Upper lobe of right lung (tissue), 1 donor: ENCODE data around the gene DOP1B. TPM values are rescaled to one million over a fixed set of nuclear protein-coding genes. Genes with fewer than 3 reads are reported as not detected.

Source experiments
- ATAC-seq: fragments of 200-7000 bp; cut with Tn5 transposase; one replicate; pipeline ENCODE4 v1.9.1; 2020; ENCODE audit warnings: mild to moderate bottlenecking, moderate library complexity
- DNase-seq: peaks from one replicate; pipeline ENCODE4 v3.0.0-alpha.2; 2020
- H3K27ac ChIP-seq: fragments of 200-600 bp; one replicate; pipeline ENCODE4 v1.8.0; 2022
- H3K27me3 ChIP-seq: fragments of 200-600 bp; one replicate; pipeline ENCODE4 v1.8.0; 2022; ENCODE audit warnings: mild to moderate bottlenecking
- H3K36me3 ChIP-seq: fragments of 200-600 bp; one replicate; pipeline ENCODE4 v1.8.0; 2022
- H3K4me1 ChIP-seq: fragments of 200-600 bp; one replicate; pipeline ENCODE4 v1.8.0; 2022
- H3K4me3 ChIP-seq: fragments of 200-600 bp; one replicate; pipeline ENCODE4 v1.8.0; 2022; ENCODE audit warnings: mild to moderate bottlenecking
- H3K9me3 ChIP-seq: fragments of 200-600 bp; one replicate; pipeline ENCODE4 v1.8.0; 2022
- intact Hi-C: fragments of 100-400 bp; cut with DNase I; formaldehyde crosslinking; loops from one replicate; pipeline ENCODE4 v1.11.0; 2022
- total RNA-seq: library from RNA; stranded (reverse); fragmentation: NEBNext Ultra II Directional; extraction: Animal tissue kit (Norgen Biotek cat#: 25700); gene quantifications from one replicate; pipeline ENCODE4 v1.2.1, GENCODE V29; 2021
- TF ChIP-seq, protein P1 (sequence below): fragments of 200-600 bp; IDR thresholded peaks from one replicate; pipeline ENCODE4 v1.8.0; 2022; ENCODE audit warnings: antibody characterized with exemption
- donor health status: DM: no; HTN: yes; CAD: no; lungs with severe emphysema.

The DOP1B gene
- total RNA-seq, 1 donor from 2014 or later, result 19.0 TPM

DNA sequence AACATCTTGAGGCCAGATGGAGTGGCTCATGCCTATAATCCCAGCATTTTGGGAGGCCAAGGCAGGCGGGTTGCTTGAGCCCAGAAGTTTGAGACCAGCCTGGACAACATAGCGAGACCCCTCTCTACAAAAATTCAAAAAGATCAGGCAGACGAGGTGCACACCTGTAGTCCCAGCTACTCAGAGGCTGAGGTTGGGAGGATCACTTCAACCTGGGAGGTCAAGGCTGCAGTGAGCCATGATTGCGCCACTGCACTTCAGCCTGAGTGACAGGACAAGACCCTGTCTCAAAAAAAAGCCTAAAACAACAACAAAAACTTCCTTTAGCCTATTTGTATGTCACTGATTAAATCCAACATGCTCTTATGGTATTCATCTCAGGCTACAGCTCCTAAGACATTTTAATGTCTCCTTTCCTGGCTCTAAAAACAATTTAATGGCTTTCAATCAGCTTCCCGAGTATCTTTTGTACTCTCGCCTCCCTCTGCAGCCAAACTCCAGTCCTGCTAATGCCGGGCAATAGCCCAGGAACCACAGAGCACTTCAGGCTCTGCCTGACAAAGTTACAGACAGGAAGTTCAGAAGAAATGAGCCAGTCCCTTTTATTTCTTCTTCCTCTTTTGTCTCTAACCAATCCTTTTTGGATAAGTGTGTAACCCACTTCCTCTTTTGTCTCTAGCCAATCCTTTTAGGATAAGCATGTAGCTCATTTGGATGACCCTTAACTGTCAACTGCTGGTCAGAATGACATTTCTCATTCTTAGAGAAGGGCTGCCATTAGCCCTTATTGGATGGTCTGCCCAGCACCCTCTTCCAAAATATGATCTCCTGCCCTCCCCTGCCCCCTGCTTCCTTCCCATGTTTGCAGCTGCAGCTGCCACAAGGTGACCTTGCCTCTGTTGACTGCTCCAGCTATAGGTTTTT, 6.6 kb upstream of the DOP1B start:
- H3K4me3 ChIP-seq, result no peak overlapping the region
- ATAC-seq (peak; percentile 92), DNase-seq (peak; percentile 77)
- no peaks in the 10 kb centered on the region for H3K36me3 ChIP-seq
- peaks cover 18% of the 10 kb centered on the region for H3K4me1 ChIP-seq
- intact Hi-C loops, result loop anchor here (10.0 kb wide), 1 partner anchor 175 kb away; the partner anchor contains the start of gene MORC3
- H3K9me3 ChIP-seq, result no peaks in the 10 kb centered on the region
- TF ChIP-seq, protein P1, sequence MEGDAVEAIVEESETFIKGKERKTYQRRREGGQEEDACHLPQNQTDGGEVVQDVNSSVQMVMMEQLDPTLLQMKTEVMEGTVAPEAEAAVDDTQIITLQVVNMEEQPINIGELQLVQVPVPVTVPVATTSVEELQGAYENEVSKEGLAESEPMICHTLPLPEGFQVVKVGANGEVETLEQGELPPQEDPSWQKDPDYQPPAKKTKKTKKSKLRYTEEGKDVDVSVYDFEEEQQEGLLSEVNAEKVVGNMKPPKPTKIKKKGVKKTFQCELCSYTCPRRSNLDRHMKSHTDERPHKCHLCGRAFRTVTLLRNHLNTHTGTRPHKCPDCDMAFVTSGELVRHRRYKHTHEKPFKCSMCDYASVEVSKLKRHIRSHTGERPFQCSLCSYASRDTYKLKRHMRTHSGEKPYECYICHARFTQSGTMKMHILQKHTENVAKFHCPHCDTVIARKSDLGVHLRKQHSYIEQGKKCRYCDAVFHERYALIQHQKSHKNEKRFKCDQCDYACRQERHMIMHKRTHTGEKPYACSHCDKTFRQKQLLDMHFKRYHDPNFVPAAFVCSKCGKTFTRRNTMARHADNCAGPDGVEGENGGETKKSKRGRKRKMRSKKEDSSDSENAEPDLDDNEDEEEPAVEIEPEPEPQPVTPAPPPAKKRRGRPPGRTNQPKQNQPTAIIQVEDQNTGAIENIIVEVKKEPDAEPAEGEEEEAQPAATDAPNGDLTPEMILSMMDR, result no peak
- no peaks in the 10 kb centered on the region for H3K27me3 ChIP-seq
- peak overlapping the region; percentile 62 for H3K27ac ChIP-seq

DNA sequence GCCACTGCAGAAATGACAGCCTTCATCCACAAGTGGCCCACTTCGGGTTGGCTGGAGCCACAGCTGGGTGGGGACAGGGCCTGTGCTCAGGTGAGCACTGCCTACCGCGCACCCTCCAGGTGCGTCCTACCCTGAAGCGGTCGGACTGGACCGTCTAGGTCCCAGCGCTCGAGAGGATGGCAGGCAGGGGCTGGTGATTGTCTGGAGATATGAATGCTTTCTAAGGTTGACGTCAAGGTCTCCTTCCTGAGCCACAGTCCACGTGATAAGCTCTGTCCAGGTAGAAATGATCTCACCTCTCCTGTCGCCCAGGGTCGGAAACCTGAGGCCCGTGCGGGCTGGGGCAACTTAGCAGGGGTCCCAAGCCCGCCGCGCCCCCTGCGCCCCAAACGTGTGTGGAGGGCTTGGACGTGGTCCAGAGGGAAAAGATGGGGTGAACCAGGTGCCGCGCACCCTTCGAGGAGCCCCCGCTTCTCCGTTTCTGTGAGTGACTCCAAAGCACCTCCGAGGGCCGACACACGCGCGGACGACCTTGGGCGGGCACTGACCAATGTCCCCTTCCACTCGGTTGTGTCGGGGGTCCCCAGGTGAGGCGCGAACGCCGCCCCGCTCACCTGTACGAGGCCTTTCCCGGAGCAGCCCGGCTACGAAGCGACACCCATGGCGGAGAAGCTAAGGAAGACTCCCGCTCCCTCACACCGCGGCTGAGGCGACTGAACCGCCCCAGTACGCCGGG, 853 bp upstream of the DOP1B start:
- Histone ChIP-seq H3K4me3 (peak overlapping the region; percentile 75), H3K9me3 (no peaks in the 10 kb centered on the region), H3K27ac (peak overlapping the region; percentile 87), H3K36me3 (no peaks in the 10 kb centered on the region), H3K27me3 (no peaks in the 10 kb centered on the region), H3K4me1 (peaks cover 18% of the 10 kb centered on the region)
- intact Hi-C loops, result no loop called here
- ATAC-seq (peak; percentile 58), DNase-seq (peak; percentile 90)
- TF ChIP-seq, protein P1, result no peak

DNA sequence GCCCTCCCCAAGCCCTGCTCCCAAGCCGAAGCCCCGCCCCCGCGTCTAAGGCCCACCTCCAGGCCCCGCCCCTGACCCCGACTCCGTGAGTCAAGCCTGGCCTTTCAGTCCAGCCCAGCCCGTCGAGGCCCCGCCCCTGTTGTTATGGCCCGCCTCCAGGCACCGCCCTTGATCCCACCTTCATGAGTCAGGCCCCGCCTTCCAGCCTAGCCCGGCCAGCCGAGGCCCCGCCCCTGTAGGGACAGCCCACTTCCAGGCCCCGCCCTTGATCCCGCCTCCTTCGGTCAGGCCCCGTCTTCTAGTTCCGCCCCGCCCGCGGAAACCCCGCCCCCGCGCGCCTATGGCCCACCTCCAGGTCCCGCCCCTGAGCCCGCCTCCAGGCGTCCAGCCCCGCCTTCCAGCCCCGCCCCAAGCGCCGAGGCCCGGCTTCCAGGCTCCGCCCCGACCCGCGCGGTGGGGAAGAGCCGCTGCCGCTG, 247 bp upstream of the DOP1B start:
- ATAC-seq, result peak; percentile 94
- intact Hi-C loops, result no loop called here
- Histone ChIP-seq H3K27me3 (no peaks in the 10 kb centered on the region), H3K27ac (peak overlapping the region; percentile 87), H3K4me1 (peaks cover 16% of the 10 kb centered on the region), H3K36me3 (no peaks in the 10 kb centered on the region), H3K4me3 (peak overlapping the region; percentile 93), H3K9me3 (no peaks in the 10 kb centered on the region)
- TF ChIP-seq, protein P1, result no peak
- peak; percentile 100 for DNase-seq

DNA sequence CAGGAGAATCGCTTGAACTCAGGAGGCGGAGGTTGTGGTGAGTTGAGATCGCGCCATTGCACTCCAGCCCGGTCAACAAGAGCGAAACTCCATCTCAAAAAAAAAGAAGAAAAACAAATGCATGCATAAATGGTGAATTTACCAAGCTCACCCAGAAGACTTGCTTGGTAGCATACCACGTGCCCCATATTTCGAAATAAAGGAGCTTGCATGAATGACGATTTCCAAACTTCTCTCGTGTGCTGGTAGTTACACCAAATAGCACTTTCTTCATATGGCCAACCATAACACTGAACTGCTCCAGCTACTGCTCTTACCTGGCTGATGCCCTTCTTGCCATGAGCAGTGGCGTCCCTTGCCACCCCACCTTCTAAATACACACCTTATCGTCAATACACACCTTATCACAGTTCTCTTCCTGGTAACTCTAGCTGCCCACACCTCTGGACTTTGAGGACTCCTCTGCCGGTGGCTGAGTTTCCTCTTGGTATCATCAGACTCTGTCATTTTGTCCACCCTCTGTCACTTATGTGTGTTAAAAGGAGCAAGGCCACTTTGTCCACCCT, 2.8 kb downstream of the DOP1B start:
- no peak for DNase-seq
- intact Hi-C loops, result no loop called here

DNA sequence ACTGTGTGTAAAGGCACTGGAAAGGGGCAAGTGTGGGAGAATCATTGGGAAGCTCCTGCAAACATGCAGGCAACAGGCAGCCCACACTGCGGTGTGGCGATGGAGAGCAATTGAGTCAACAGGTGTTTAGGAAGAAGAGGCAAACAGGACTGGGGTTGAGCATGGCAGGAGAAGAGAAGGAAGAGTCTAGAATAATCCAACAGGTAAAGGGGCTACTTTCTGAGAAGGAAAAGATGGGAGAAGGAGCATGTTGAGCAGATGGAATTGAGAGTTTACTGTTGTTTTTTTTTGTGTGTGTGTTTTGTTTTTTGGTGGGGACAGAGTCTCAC, 4.2 kb downstream of the DOP1B start:
- ATAC-seq, result no peak
- TF ChIP-seq, protein P1, result no peak

More for the DNA sequence above, 2.8 kb downstream of the DOP1B start:
- peaks cover 27% of the 10 kb centered on the region for H3K4me1 ChIP-seq
- no peak overlapping the region for H3K27ac ChIP-seq
- no peaks in the 10 kb centered on the region for H3K27me3 ChIP-seq
- TF ChIP-seq, protein P1, result no peak
- no peaks in the 10 kb centered on the region for H3K9me3 ChIP-seq
- no peak overlapping the region for H3K4me3 ChIP-seq
- no peaks in the 10 kb centered on the region for H3K36me3 ChIP-seq
- ATAC-seq, result no peak

More for the DNA sequence above, 4.2 kb downstream of the DOP1B start:
- Histone ChIP-seq H3K27ac (no peak overlapping the region), H3K9me3 (no peaks in the 10 kb centered on the region), H3K4me1 (peaks cover 23% of the 10 kb centered on the region), H3K36me3 (no peaks in the 10 kb centered on the region), H3K4me3 (no peak overlapping the region), H3K27me3 (no peaks in the 10 kb centered on the region)
- DNase-seq, result no peak
- intact Hi-C loops, result no loop called here
